MV-4-11 (cell line): ENCODE results near the gene TMPRSS13.
"Not testable (repeated sequence)": the region's sequence is repeated elsewhere in the genome, so short reads cannot be mapped to it uniquely, and the experiment has no call there.

Source experiments
- DNase-seq: peaks from one replicate; lab custom pipeline; 2025; lab: John Stamatoyannopoulos, UW

The TMPRSS13 gene

GRCh38 chr11:117950993-117951961 is 22.1 kb upstream of the TMPRSS13 start:
- peak; percentile 56 for DNase-seq

DNA sequence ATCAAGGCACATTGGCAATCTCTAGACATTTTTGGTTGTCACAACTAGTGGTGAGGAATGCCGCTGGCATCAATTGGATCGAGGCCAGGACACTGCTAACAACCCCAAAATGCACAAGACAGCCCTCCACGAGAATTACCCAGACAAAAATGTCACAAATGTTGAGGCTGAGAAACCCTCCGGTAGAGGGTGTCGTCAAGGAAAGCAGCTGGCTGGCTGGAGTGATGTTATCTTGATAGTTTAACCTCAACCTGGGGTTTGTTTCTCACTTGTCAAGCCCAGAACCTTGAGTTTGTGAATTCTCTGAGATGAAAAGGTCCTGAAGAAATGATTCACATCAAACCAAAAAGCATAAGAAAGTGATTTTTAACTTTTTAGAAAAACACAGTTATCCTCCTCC is 21.1 kb upstream of the TMPRSS13 start:
- DNase-seq = no peak

GRCh38 chr11:117949062-117949461 is 19.9 kb upstream of the TMPRSS13 start:
- no peak for DNase-seq

DNA sequence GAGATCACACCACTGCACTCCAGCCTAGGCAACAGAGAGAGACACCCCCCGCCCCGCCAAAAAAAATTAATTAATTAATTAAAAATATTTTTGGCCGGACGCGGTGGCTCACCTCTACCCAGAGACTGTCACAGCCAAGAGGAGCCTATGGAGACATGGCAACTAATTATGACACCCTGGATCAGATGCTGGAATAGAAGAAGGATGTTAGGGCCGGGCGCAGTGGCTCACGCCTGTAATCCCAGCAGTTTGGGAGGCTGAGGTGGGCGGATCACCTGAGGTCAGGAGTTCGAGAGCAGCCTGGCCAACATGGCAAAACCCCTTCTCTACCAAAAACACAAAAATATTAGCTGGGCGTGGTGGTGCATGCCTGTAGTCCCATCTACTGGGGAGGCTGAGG is 19.3 kb upstream of the TMPRSS13 start:
- not testable (repeated sequence) for DNase-seq

- not testable (repeated sequence) for DNase-seq
Measured at GRCh38 chr11:117947751-117948150, 18.5 kb upstream of the TMPRSS13 start.

DNA sequence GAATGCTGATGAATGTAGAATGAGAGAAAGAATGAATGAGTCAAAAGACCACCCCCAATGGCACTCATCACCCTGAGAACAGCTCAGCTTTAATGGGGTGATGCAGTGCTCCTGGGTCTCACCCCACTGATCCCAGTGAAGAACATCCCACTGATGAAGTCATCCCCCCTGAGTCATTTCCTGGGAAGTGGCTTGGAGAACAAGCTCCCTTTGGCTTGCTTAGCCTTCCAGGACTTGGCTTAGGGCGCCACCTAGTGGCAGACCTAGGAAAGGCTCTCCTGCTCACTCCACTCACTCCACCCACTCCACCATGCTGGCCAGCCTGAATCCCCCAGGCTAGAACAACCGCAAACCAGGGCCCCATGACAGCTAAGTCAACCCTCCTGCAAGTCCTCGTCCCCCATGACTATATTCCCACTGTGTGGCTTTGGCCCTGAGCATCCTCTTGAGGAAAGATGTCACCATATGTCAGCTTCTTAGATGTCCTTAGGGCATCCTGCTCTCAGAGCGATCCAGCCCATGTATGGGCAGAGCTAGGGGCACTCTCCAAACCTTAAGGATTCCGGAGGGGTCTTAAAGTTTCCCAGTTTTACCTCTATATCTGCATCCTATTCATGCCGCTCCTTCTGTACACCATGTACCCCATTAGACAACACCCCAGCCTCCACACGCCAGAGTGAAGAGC is 17.8 kb upstream of the TMPRSS13 start:
- DNase-seq = peak; percentile 74

DNA sequence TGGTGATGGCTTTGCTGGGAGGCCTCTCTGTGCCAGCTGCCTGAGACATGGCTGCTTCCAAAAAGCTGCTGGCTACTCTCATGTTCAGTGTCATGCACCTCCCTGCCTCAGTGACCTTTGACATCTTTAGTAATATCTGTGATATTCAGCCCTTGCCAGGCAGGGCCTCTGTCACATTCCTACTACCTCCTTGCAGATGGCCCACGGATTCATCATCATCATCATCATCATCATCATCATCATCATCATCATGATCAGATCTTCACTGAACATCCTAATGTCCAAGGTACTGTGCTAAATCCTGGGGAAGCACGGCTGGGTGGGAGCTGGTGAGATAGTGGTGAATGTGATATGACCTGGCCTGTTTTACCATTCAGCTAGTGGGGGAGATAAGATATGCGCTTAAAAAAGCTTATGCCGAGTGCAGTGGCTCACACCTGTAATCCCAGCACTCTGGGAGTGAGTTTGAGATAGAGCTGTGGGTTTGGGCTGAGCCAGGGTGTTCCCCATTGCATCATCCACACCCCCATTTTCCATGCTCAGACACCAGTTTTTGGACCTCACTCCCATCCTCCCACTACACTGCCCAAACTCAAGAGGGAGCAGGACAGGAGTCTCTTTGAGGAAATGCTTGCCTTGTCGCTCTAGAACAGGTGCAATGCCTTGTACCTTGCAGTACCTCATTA is 17.1 kb upstream of the TMPRSS13 start:
- DNase-seq = no peak

DNA sequence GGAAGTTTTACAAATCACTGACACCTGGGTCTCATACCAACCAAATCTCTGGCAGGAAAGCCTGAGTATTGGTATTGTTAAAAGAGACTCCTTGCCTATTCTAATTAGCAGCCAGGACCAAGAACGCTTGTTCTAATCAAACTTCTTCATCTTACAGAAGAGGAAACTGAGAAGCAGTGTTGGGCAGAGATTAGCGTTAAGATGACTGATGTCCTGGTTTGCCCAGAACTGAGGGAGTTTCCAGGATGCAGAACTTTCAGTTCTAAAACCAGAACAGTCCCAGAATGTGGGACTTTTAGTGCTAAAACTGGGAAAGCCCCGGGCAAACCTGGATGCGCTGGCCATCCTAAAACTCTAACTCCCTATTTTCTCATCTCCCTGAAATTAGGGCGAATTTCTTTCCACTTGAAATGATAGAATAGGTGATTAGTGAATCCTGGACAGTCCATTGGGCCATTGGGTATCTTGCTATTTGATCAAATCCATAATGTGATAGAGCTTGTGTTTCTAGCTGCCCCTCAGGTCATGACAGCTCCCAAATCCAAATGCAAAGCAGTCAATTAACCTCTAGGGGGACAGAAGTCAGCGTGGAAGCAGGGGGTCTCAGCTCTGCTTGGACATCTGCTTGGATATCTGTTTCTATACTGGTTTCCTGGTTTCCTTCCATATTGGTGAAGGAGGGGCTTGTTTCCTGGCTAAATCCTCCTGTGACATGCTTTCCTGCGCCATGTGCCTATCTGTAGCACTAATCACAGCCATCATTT is 16.0 kb upstream of the TMPRSS13 start:
- DNase-seq = no peak

DNA sequence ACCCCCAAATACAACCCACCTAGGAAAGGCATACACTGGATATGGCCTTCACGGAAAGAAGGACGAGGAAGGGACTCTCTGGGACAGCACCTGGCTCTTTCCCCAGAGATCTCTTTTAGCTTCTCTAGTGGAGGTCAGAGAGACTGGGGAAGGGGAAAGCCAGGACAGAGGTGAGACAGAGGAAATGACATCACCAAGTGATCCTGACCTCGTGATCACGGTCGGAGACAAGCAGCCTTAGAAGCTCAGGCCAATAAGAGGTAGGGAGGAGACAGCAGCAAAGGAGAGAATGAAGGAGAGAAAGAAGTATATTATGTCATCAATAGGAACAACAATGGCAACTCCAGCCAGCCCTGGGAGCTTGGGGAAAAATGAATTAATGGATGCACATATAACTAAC is 15.4 kb upstream of the TMPRSS13 start:
- no peak for DNase-seq

DNA sequence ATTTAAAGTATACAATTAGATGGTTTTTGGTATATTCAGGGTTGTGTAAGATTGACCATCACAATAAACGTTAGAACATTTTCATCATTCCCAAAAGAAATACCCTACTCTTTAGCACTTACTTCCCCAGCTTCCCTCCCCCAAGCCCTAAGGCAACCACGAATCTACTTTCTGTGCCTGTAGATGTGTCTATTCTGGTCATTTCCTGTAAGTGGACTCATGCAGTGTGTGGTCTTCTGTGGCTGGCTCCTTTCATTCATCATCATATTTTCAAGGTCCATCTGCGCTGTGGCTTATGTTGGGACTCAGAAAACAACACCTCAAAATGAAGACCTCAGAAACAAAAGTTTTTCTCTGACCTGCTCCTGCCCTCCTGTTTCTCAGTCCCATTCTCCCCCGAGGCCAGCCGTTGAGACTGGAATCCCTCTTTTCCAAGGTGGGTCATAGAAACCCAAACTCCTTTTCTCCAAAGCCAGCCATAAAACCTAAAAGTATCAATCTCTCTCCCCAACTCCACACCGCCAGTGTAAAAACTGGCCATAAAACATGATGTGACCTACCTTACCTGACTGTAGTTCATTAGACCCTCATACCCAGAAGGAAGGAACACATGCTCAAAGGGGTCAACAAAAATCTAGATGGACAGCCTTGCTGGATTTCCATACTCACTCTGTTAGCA is 12.9 kb upstream of the TMPRSS13 start:
- DNase-seq = peak; percentile 37

- DNase-seq = no peak
Measured at GRCh38 chr11:117941163-117941707, 12.0 kb upstream of the TMPRSS13 start.

GRCh38 chr11:117940736-117941135 is 11.5 kb upstream of the TMPRSS13 start:
- no peak for DNase-seq

DNA sequence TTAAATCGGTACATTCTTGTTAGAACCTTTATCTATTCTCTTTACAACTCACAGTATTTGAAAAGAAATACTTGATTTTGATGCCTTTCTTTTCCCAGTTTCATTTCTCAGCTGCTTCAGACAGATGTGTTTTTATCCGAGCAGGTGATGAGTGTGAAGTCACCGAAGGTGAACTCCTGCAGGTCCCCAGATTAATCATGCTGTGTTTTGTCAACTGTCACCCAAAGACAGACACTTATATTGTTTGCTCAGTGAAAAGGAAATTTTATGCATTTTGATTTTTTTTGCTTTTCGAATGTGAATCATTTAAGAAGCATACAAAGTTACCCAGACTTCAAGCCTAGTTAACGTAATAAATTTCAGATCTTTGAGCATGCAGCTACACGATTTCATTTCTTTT is 7.8 kb upstream of the TMPRSS13 start:
- no peak for DNase-seq

GRCh38 chr11:117934526-117935307 is 5.5 kb upstream of the TMPRSS13 start:
- DNase-seq = no peak

GRCh38 chr11:117933930-117934329 is 4.7 kb upstream of the TMPRSS13 start:
- no peak for DNase-seq

DNA sequence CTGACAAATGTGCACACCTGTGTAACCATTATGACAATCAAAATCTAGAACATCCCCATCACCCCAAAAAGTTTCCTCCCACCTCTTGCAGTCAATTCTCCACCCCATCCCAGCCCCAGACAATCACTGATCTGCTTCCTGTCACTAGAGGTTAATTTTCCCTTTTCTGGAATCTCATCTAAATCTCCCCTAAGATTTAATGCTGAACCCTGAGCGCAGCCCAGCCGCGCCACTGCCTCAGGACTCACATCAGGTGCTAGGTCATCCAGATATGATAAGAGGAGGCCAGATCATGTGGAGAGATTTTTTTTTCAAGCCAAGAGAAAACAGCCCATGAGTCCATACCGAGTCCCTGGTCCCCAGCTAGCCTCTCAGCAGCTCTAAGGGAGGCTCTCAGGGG is 4.3 kb upstream of the TMPRSS13 start:
- no peak for DNase-seq

DNA sequence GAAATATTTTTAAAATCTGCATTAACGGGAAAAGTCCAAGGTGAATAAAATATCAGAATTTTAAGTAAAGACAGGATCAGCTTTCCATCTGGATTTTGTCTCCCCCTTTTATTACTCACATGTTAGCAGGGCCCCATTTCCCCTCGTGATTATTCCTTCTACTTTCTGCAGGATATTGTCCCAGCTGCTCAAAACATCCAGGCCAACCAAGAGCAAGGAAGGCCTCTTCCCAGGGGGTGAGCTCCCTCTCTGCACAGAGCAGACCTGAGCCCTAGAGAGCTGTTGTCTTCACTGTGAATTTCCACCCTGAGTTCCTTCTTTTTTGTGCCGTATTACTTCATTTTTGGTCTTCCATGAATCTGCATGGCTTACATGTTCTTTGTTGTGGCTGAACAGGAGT is 3.7 kb upstream of the TMPRSS13 start:
- DNase-seq = no peak

GRCh38 chr11:117932426-117932825 is 3.2 kb upstream of the TMPRSS13 start:
- DNase-seq = no peak

GRCh38 chr11:117931971-117932370 is 2.8 kb upstream of the TMPRSS13 start:
- no peak for DNase-seq

- DNase-seq = no peak
Measured at GRCh38 chr11:117931331-117931950, 2.2 kb upstream of the TMPRSS13 start.
